Limb (tissue), 2 donors: ENCODE measurements around the gene STPG4.

Experiments used
- DNase-seq, 2 donors: peaks; one replicate each; pipeline ENCODE4 v3.0.0-alpha.2; 2016; ENCODE audit errors: extremely low spot score in 2 of 2

The STPG4 gene

DNA sequence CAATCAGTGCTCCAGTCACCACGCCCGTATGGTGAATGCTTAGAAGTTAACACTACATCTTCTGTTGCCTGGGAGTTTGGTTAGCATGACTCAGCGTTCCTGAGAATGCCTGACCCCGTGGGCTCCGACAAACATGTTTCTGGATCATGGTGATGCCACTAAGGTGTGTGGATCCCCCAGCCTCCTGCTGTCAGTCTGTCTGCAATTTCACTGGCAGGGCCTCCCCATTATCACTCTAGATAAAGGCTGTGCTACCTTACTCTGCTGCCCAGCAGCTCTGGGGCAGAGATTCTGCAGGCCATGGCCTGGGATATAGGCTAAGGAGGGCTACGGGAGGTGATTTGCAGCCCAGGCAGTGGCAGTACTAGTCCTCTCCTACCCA lies 66.0 kb downstream of the STPG4 start:
- no peak for DNase-seq

DNA sequence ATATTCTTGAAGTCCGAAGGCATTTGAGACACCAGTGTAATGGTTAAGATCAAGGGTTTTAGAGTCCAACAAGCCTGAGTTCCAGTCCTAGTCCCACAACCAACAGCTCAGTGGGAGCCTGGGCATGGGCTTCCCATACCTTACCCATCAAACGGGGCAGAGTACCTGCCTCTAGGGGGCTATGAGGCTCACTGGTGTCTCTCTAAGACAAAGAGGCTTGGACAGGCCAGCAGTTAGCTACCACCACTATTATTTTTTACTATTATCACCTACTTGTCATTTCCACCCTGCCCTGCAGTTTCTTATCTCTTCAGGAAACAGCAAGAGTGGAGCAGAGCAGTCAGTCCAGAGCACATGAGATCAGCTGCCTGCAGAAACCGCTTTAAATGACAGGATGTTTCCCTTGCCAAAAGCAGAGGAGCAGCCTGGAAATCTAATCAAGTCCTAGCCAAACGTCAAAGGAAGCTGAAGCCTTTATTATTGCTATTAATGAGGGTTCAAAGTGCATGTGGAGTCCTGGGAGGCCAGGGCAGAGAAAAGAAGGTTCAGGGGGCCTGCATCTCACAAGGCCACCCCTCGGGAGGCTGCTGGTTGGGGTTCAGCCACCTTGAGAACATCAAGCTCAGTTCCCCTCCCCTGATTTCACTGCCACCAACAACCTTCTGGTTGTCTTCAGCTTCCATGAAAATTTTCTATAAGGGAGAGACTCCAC lies 66.6 kb downstream of the STPG4 start:
- no peak for DNase-seq

DNA sequence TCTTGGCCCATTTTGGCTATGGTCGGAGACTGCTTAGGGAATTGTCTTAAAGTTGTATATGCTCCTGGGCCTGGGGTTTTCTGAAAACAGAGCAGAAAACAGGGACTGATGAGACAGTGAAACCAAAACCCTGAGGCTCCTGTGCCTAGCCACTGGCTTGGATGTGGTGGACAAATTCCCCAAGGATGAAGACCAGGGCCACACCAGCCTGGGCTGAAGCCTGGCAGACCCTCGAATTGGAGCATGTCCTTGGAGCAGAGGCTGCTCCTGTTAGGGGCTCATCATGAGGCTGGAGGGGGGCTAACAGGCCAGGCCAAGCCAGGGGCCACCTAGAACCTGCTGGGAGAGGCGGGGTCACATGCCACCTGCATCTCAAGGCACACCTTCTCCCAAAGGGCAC lies 68.1 kb downstream of the STPG4 start:
- no peak for DNase-seq

DNA sequence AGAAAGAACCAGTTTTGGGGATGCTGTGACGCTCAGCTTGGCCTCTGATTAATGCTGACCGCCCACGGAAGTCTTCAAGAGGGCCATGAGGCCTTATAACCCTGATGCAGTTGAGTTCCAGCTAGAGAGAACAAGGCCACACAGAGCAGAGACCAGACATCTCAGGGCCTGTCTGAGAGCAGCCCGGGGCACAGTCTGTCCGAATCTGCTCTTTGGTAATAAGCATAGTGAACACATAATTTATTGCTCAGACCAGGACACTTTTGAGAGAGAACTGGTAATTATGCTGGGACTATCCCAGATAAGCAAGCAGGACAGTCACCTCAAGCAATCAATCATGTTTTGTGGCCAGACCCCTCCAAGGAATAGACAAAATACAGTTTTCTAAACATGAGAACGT lies 68.5 kb downstream of the STPG4 start:
- no peak for DNase-seq

DNA sequence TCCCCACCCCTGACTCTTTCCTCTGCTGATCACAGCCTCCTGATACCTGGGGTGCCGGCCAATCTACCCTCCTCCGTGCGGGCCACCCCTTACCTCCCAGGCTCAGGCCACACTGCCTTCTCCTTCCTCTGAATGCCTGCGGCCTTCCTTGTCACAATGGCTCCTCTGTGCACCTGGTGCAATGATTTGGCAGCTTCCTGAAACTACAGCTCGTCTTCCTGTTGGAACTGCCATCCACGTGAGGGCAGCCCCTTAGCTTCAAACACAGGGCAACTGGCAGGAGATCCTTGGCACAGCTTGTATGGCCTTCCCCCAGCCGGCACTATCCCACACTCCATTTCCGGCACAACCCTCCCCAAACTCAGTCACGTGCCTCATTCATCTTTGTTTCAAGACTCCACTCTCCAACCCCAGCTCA lies 69.0 kb downstream of the STPG4 start:
- no peak for DNase-seq

DNA sequence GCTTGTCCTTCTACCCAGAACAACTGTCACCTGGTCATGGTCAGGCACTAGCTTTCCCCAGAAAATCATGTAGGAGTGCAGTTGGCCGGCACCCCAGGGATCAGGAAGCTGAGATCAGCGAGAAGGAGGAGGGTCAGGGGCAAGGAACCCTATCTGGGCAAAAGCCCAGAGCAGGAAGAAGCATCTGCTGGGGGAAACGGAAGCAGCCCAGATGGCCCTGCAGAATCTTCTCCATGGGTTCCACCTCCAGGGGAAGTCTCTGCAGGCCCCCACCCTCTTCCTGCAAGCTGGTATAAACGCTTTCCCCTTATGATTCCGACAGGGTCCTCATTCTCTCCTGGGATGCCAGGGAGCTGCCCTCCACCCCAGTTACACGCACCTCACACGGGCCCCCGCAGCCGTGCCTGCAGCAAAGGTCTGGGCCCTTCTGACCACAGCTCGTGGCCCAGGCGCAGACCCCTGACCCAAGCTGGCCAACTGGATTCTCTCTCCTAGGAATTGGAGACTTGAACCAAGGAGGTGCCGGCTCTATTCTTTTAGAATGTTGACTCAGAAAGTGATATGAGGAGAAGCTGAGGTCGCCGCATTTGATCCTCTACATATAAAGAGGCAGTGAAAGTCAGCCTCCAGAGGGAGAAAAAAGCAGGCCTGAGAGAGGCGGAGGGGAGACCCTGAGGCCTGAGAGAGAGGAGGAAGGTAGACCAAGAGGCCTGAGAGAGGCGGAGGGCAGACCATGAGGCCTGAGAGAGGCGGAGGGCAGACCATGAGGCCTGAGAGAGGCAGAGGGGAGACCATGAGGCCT lies 71.0 kb downstream of the STPG4 start:
- DNase-seq: no peak

DNA sequence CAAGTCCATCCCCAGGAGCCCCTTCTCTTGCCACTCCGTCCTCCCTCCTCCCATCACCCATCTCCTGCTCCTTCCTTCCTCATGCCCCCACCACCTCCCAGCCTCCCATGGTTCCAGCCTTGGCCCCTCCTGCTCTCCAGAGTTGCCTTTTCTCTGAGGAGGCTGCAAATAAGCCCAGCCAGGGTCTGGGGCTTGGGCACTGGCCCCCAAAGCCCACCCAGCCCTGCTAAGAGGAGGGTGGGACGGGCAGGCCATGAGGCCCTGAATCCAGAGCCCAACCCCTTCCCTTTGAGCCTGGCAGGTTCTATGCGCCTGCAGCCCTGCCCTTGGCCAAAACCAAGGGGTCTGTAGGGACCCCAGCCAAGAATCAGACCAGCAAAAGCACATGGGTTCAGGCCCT lies 71.6 kb downstream of the STPG4 start:
- no peak for DNase-seq

DNA sequence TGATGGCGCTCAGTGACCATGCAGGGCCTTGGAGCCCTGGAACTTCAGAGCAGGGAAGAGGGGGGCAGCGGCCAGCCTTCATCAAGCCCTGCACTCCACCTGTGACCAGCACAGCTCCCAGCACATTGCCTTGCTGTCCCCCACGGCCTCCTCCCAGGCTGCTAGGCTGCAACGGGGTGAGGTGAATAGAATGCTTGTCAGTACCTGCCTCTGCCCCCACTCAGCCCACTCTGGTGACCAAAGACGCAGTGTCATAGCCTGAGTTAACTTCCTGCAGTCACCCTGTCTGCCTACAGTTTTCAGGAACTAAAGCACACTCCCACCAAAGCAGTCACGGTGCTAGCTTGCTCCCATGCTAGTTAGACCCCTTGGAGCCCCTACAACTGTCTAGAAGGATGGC lies 72.1 kb downstream of the STPG4 start:
- no peak for DNase-seq

DNA sequence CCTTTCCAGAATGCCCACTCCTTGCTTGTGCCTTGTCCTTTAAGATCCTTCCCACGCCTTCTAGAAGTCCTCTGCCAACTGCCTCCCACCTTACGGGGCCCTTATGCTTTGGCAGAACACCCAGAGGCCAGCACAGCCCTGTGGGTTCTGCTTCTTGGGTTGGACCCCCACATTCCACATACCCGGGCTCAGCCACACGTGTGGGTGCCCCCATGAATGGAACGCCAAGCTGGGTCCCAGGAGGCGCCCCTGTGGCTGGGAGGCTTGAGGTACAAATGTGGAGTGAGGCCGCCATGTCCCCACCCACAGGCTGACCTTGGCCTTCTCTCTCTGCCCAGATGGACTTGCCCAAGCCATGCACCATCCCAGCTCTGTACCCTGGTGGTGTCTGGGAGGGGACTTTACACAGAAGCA lies 74.2 kb downstream of the STPG4 start:
- no peak for DNase-seq

DNA sequence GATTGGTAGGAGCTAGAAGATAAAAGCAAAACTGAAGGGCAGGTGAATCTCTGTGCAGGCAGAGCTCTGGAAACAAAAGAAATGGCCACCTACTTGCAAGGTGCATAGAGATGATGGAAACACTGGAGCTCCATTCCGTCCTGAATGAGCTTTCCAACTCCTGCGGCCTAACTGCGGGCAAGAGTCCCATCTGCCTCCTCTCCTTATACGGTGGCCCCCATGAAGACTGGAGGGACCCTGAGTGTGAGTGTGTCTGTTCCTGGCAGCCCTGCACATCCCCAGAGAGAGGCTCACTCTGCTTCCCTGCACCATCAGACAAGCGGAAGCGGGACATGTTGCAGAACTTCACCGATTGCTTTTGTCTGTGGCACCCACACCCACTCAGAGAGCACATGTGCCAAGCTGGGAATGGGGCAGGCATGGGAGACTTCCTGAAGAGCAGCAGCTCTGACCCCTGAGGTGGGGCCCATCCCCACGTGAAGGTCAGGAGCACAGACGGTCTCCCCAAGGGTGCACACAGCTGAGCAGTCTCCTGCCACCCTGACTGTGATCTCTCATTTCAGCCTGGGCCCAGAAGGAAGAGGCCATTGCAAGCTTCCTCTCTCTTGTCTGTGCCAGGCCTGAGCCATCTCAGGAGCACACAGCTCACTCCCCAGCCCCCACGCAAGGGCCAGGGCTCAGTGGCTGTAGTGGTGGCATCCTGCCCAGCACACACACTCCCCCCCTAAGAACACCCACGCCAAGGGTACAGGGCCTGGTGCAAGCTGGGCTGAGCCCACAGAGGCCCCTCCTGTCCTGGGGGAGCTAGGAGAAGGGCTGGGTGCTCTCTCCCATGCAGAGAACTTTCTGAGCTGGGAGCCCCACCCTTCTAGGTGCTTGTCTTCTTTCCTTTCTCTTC lies 75.3 kb downstream of the STPG4 start:
- no peak for DNase-seq

DNA sequence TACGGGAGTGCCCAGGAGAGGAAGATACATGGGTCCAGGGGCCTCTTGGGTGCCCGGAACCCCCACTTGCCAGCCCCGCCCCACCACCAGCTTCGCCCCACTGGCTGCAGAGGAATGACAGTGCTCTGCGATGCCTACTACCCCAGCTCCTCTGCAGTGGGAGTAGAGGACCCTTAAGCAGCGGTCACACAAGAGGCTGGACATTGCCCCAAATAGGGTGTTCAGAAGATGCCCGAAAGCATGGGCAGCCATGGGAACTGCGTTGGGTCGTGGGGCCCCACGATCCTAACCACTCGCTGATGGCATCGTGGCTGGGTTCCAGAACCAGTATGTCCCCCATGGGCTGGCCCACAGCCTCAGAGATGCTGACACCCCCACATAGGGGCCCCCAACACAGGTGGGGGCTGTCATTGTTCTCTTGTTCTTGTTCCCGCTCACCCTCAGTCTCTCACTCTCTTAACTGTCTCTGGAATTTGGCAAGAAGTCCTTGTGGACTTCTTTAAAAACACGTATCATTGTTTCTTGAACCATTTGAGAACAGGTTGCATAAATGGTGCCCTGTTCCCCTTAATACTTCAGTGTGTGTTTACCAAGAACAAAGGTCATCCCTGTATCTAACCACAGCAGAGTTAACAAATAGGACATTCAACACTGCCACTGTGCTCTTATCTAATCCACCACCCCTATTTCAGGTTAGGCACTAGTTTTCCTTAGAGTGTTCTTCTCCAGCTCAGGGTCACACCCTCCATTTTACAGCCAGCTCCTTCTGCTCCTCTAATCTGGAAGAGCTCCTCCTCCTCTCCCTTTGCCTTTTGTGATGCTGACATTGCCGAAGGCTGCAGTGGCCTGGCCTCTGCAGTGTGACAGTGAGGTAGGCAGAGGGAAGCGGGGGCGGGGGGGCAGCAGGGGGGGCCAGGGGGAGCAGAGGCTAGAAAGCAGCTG lies 76.3 kb downstream of the STPG4 start:
- DNase-seq: no peak

DNA sequence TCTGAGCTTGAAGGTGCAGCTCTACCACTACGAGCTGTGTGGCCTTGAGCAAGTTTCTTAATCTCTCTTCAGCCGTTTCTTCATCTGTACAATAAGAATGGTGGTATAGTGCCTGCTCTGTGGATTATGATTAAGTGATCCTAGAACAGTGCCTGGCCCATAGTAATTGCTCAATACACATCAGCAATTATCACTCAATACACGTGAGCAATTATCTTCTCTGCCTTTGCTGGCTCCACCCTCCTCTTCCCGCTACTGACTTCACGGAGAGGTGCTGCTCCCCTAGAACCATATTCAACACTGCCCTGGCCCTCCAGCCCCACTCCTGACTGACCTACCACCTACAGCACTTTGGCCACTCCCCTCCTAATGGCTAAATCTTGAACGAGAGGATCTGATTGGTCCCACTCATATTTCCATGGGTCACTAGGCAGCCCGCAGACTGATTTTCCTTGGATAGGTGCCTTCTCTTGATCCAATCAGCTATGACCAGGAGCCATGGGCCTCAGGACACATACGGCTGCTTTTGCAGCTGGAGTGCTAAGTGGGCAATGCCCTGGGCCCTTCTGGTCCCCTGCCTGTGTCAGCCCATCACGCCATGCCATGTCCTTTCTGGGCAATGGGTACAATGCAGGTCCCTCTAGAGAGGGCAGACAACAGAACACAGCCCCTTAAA lies 77.5 kb downstream of the STPG4 start:
- DNase-seq: no peak

DNA sequence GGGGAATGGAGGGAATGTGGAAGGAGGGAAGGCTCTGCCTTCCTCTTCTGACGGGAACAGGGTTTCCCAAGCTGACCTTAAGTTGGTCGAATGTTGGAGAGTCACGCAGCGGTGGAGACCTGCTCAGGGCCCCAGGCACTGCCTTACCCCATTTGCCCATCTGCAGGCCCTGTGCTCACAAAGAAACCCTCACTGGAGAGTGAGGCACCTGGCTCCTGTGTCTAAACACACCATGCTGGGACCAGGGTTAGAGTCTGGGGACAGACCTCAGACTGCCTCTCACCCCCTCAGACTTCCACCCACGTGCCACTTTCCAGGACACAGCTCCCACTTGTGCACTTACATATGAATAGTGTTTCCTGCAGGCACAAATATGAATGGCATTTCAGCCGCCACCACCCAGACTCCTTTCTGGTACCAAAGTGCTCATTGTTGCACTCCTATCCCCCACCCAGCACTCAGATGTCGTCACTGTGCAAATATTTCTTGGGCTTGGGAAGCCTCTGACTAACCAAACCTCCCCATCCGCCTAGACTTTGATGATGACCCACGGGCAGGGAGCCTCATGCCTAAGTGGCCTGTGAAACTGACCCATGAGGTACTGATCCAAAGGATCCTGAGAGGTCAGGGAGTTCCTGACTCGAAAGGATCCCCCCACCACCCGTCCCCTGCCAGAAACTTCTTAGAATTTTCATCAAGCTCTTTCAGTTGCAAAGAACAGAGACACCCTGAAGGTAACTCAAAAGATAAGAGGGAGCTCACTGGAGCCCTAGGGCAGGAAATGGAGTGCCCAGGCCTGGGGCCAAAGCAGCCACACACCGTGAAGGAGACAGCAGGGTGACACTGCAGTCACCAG lies 78.3 kb downstream of the STPG4 start:
- DNase-seq: no peak

DNA sequence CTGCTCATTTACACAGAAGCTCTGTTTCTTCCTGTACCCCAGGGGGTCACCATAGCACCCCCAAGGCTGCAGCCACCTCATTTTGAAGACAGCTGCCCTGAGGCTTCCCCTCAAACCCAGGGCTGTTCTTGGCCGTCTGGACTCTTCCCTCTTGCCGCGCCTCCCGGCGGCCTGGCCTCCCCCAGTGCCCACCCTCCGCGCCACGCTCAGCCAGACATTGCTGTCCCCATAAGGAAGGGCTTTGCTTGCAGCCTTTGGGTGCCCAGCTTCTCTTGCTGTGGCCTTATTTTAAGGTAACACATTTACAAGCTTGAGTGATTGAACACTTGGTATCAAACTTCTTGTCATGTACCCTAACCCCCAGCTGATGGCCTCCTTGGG lies 79.0 kb downstream of the STPG4 start:
- DNase-seq: no peak

DNA sequence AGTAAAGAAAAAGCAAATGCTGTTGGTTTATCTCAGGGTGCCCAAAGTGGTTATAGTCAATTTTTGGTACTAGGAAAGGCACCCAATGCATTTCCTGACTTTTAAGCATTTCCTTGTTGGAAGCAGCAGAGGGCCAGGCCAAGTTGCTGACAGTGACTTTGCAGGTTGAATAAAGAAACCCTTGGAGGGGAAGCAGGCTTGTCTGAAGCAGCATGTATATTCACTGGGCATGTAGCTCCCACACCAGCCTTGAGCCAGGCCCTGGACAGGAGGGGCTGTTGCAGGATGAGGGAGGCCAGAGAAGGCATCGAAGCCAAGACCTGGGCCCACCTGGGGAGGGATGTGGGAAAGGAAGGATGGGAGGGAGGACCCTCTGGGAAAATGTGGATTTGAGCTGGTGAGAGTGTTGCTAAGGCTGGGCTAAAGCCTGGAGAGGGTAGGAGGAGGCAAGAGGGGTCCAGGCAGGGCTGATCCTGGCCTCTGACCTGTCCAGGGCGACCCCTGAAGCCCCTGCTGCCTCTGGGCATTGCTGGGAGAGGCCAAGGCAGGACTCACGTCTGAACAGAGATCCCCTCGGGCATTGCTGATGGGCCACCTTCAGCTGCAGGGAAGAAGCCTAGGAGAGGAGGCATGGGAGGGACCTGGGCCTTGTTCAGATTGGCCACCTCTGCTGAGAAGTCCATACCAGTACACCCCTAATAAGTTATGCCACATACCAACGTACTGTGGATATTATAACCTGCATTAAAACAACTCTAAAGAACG lies 79.6 kb downstream of the STPG4 start:
- DNase-seq: no peak

DNA sequence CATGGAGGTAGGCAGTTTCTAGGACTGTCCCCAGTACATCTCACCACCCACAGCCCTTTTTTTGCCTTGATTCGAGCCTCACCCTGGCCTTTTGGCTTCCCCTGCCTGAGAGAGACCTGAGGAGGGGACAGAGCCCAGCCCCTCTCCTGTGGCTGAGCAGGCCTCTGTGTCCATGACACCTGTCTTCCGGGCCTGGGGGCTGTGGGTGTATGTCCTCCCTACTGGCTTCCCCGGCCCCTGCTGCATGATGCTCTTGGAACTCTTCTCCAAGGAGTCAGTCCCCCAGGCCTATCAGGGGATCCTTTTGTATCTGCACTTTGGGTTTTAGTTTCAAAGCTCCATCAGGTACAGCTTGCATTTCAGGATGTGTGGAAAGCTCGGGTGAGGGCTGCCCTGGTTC lies 80.4 kb downstream of the STPG4 start:
- no peak for DNase-seq

DNA sequence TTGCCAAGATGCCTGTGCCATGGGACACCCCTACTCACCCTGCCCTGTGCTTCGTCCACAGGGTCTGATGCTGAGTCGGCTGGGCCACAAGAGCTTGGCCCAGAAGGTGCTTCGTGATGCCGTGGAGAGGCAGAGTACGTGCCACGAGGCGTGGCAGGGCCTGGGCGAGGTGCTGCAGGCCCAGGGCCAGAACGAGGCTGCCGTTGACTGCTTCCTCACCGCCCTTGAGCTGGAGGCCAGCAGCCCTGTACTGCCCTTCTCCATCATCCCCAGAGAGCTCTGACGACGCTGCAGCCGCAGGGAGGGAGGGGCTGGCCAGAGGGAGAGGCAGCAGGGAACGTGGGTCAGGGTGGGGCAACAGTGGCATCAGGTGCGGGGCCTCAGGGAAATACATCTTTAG lies 81.5 kb downstream of the STPG4 start:
- no peak for DNase-seq

DNA sequence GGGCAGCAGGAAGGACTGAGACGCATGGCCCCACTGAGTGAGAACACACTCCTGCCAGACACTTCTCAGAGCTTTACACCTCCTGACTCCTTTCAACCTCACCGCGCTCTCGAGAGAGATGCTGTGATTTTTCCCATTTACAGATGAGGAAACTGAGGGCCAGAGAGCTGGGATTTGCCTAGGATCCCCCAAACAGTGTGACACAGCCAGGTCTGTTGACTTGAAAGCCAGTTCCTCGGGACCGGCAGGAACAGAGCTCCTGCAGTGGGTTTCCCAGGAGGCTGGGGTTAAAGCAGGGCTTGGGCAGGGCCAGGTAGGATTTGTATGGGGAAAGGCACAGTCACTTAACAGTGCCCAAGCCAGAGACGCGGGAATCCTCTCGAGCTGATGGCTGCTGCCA lies 81.9 kb downstream of the STPG4 start:
- no peak for DNase-seq

DNA sequence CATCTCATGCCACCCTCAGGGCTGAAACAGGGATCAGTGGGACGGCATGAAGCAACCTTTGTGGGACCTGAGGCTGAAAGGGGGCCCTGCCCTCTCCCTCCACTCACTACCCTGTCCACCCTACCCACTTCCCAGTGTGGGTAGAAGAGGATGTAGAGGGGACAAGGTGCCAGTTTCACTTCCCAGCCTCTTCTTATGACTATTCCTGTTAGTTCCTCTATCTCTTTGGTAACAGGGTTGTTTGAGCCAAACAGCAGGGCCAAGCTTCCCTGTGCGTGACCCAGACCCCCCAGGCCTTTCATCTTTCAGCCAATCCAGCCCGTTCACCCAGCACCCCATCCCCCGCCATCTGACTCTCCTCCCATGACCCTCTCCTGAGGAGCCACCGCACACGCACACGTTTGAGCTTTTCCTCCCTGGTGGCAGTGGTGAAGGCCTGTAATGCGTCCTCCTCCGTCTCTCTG lies 82.3 kb downstream of the STPG4 start:
- DNase-seq: no peak
